ENCODE data around the gene ATP6V0C. TPM values are rescaled to one million over a fixed set of nuclear protein-coding genes. Genes with fewer than 3 reads are reported as not detected.

ATP6V0C gene
- 68.0 and 126 TPM in 2 replicates for total RNA-seq

- no peak for DNase-seq (ENCODE audit: extremely low read depth, low read depth, low spot score)
Measured at GRCh38 chr16:2513405-2514332, at the start of gene ATP6V0C. Gene ATP6V0C, plus strand, starts transcription at chr16:2513952. Its CDS starts 152 bp downstream, at chr16:2514104.

- DNase-seq (ENCODE audit: extremely low read depth, low read depth, low spot score) = no peak
Measured at GRCh38 chr16:2464333-2464732, 49.4 kb upstream of the ATP6V0C start.

GRCh38 chr16:2465653-2466415 is 47.9 kb upstream of the ATP6V0C start:
- DNase-seq (ENCODE audit: extremely low read depth, low read depth, low spot score) = no peak

- no peak for DNase-seq (ENCODE audit: extremely low read depth, low read depth, low spot score)
Measured at GRCh38 chr16:2466667-2467527, 46.9 kb upstream of the ATP6V0C start.

GRCh38 chr16:2467528-2468232 is 46.1 kb upstream of the ATP6V0C start:
- DNase-seq (ENCODE audit: extremely low read depth, low read depth, low spot score) = no peak

GRCh38 chr16:2468233-2468724 is 45.5 kb upstream of the ATP6V0C start:
- DNase-seq (ENCODE audit: extremely low read depth, low read depth, low spot score) = no peak

- DNase-seq (ENCODE audit: extremely low read depth, low read depth, low spot score) = no peak
Measured at GRCh38 chr16:2468725-2469398, 44.9 kb upstream of the ATP6V0C start.

- DNase-seq (ENCODE audit: extremely low read depth, low read depth, low spot score) = no peak
Measured at GRCh38 chr16:2469399-2470233, 44.1 kb upstream of the ATP6V0C start.

- no peak for DNase-seq (ENCODE audit: extremely low read depth, low read depth, low spot score)
Measured at GRCh38 chr16:2470234-2470601, 43.5 kb upstream of the ATP6V0C start.

- no peak for DNase-seq (ENCODE audit: extremely low read depth, low read depth, low spot score)
Measured at GRCh38 chr16:2470603-2471015, 43.1 kb upstream of the ATP6V0C start.

GRCh38 chr16:2471016-2471652 is 42.6 kb upstream of the ATP6V0C start, which contains the start of gene NTN3:
Gene NTN3, plus strand, starts transcription at chr16:2471297. Its CDS starts 405 bp downstream, at chr16:2471702.
- DNase-seq (ENCODE audit: extremely low read depth, low read depth, low spot score) = no peak

GRCh38 chr16:2471653-2472487 is 41.9 kb upstream of the ATP6V0C start:
- no peak for DNase-seq (ENCODE audit: extremely low read depth, low read depth, low spot score)

GRCh38 chr16:2472488-2472864 is 41.3 kb upstream of the ATP6V0C start:
- no peak for DNase-seq (ENCODE audit: extremely low read depth, low read depth, low spot score)

- DNase-seq (ENCODE audit: extremely low read depth, low read depth, low spot score) = no peak
Measured at GRCh38 chr16:2472885-2473445, 40.8 kb upstream of the ATP6V0C start.

GRCh38 chr16:2473446-2473926 is 40.3 kb upstream of the ATP6V0C start:
- no peak for DNase-seq (ENCODE audit: extremely low read depth, low read depth, low spot score)

- DNase-seq (ENCODE audit: extremely low read depth, low read depth, low spot score) = no peak
Measured at GRCh38 chr16:2473999-2474876, 39.5 kb upstream of the ATP6V0C start.
